Upper lobe of left lung (tissue), 6 donors: ENCODE results near the gene CDH13. TPM values are rescaled to one million over a fixed set of nuclear protein-coding genes. Genes with fewer than 3 reads are reported as not detected.

Source experiments
- ATAC-seq, 2 donors: fragments of 200-7000 bp; cut with Tn5 transposase; one replicate each; pipeline ENCODE4 v1.9.1; 2022; ENCODE audit warnings: mild to moderate bottlenecking in 2 of 2, moderate library complexity in 2 of 2; ENCODE audit not compliant: low FRiP score in 2 of 2
- DNase-seq, 2 donors: peaks; one replicate each; pipeline ENCODE4 v3.0.0-alpha.2; 2019 to 2020
- H3K27ac ChIP-seq, 4 donors: fragments of 200-600 bp; sonication (generic); one replicate each; pipeline ENCODE4 v1.5.1; 2016 to 2019
- H3K27me3 ChIP-seq, 4 donors: fragments of 200-600 bp; sonication (generic); one replicate each; pipeline ENCODE4 v1.5.1; 2017 to 2019
- H3K36me3 ChIP-seq, 4 donors: fragments of 200-600 bp; sonication (generic); one replicate each; pipeline ENCODE4 v1.5.1; 2016 to 2019
- H3K4me1 ChIP-seq, 4 donors: fragments of 200-600 bp; sonication (generic); one replicate each; pipeline ENCODE4 v1.5.1; 2018 to 2019
- H3K4me3 ChIP-seq, 4 donors: fragments of 200-600 bp; sonication (generic); one replicate each; pipeline ENCODE4 v1.5.1; 2017 to 2019; ENCODE audit warnings: mild to moderate bottlenecking in 2 of 4, moderate library complexity in 1 of 4
- H3K9me3 ChIP-seq, 4 donors: fragments of 200-600 bp; sonication (generic); one replicate each; pipeline ENCODE4 v1.5.1; 2018 to 2019
- EP300 ChIP-seq, 4 donors: sonication (generic); formaldehyde crosslinking; IDR thresholded peaks; one replicate each; pipeline ENCODE4 v1.5.1; 2017; ENCODE audit warnings: antibody characterized with exemption in 4 of 4, control low read depth in 2 of 4
- POLR2A ChIP-seq, 4 donors: fragments of 450-650 bp; IDR thresholded peaks; one replicate each; pipeline ENCODE4 v1.5.1; 2016 to 2017; ENCODE audit warnings: antibody characterized with exemption in 4 of 4, mild to moderate bottlenecking in 2 of 4
- POLR2AphosphoS5 ChIP-seq, 2 donors: sonication (generic); formaldehyde crosslinking; IDR thresholded peaks; one replicate each; pipeline ENCODE4 v1.5.1; 2017; ENCODE audit warnings: antibody characterized with exemption in 2 of 2
- WGBS, 2 donors: methylation state at CpG; one replicate each; pipeline ENCODE4 v1.1.5; 2017 to 2018; 5-methylcytosine and 5-hydroxymethylcytosine counted together
- small RNA-seq, 4 donors: library from RNA; depleted of rRNA; stranded (forward); fragments of <200 nt; gene quantifications; one replicate each; pipeline ENCODE3, GENCODE V24; 2016
- total RNA-seq, 6 donors: library from RNA; depleted of rRNA in 4 of 6; stranded (reverse); fragments of >200 nt in 4 of 6; gene quantifications; one replicate each; pipeline versions ENCODE4 v1.1.0 to v1.2.1, GENCODE V29; 2016 to 2021
- TF ChIP-seq, protein P1 (sequence below), 6 experiments: fragments of 450-650 bp in 4 of 6; fragments of 200-600 bp in 2 of 6; sonication (generic) in 2 of 6; IDR thresholded peaks; one replicate each; pipeline ENCODE4 v1.5.1; 2016 to 2019; ENCODE audit warnings: antibody characterized with exemption in 6 of 6
- donor health status: DM: no; HTN: no; CAD: no; lungs with moderate emphysema.
- donor health status: DM: no; HTN: yes; CAD: no; lungs with severe emphysema.

Gene CDH13
- total RNA-seq, 6 donors from 2014 or later = 11.3 to 39.8 (median 19.9) TPM

DNA sequence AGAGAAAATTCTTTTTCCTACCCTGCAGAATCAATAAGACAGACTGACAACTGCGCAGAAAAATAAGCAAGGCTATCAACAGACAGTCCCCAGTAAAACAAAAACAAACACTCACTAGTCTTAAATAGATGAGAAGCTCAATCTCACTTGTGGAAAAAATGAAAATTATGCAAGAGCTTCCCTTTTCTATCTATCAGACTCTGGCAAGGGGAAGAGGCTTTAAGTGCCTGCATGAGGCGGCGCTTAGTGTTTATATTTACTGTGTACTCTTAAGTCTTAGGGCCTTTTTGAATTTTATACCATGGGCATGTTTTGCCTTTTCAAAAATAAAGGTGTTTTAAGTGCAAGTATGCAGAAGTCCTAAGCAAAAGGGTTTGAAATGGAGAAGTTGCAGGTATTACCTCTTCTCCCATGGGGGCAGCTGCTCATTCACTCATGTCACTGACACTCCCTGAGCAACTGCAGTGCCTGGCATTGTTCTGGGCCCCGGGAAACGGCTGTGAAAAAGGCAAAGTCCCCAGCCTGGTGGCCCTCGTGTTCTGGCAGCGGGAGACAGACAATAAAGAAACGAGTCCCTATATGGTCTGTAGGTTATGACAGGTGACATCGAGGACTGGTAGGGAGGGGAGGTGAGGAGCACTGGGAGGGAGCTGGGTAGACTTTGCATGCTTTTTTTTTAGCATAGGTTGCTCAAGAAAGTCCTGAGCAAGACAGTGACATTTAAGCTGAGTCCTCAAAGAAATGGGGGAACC lies 1216.2 kb downstream of the CDH13 start:
- no peak overlapping the region for H3K27ac ChIP-seq
- TF ChIP-seq POLR2A (IDR thresholded peaks at IDR 0.05) = no peak
- TF ChIP-seq, protein P1, sequence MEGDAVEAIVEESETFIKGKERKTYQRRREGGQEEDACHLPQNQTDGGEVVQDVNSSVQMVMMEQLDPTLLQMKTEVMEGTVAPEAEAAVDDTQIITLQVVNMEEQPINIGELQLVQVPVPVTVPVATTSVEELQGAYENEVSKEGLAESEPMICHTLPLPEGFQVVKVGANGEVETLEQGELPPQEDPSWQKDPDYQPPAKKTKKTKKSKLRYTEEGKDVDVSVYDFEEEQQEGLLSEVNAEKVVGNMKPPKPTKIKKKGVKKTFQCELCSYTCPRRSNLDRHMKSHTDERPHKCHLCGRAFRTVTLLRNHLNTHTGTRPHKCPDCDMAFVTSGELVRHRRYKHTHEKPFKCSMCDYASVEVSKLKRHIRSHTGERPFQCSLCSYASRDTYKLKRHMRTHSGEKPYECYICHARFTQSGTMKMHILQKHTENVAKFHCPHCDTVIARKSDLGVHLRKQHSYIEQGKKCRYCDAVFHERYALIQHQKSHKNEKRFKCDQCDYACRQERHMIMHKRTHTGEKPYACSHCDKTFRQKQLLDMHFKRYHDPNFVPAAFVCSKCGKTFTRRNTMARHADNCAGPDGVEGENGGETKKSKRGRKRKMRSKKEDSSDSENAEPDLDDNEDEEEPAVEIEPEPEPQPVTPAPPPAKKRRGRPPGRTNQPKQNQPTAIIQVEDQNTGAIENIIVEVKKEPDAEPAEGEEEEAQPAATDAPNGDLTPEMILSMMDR (IDR thresholded peaks at IDR 0.05) = no peak
- TF ChIP-seq EP300 (IDR thresholded peaks at IDR 0.05) = no peak
- no peak for TF ChIP-seq POLR2AphosphoS5 (IDR thresholded peaks at IDR 0.05)
- WGBS, 2 donors = 47 to 52% methylated on average over 9 of the region's 9 CpGs
- no peaks in the 10 kb centered on the region for H3K36me3 ChIP-seq
- peak; percentile 44 to 60 for ATAC-seq
- peaks cover 0 to 16% (median 7%) of the 10 kb centered on the region in 4 donors for H3K4me1 ChIP-seq
- no peaks in the 10 kb centered on the region for H3K9me3 ChIP-seq
- no peak for DNase-seq
- H3K4me3 ChIP-seq = no peak overlapping the region
- H3K27me3 ChIP-seq = no peaks in the 10 kb centered on the region

DNA sequence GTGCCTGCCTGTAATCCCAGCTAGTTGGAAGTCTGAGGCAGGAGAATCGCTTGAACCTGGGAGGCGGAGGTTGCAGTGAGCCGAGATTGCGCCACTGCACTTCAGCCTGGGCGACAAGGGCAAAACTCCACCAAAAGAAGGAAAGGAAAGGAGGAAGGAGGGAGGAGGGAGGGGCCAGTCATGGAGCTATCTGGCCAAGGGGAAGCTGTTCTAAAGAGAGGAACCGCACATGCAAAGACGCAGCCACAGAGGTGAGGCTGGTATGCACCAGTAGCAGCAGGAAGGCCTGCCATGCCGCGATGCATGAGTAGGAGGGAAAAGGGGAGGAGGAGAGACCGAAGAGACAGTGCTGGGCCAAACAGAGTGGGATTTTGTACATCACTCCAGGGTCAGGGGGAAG lies 1216.9 kb downstream of the CDH13 start:
- ATAC-seq (peak; percentile 35 to 72), DNase-seq (peak in 1 of 2 donors; percentile 43)
- Histone ChIP-seq H3K27ac (no peak overlapping the region), H3K27me3 (no peaks in the 10 kb centered on the region), H3K4me1 (peaks cover 0 to 17% (median 7%) of the 10 kb centered on the region in 4 donors), H3K9me3 (no peaks in the 10 kb centered on the region), H3K4me3 (no peak overlapping the region), H3K36me3 (no peaks in the 10 kb centered on the region)
- TF ChIP-seq POLR2A (IDR thresholded peaks at IDR 0.05) = no peak
- no peak for TF ChIP-seq POLR2AphosphoS5 (IDR thresholded peaks at IDR 0.05)
- TF ChIP-seq, protein P1 (IDR thresholded peaks at IDR 0.05) = no peak
- no peak for TF ChIP-seq EP300 (IDR thresholded peaks at IDR 0.05)
- 53 to 63% methylated on average over 10 of the region's 10 CpGs for WGBS, 2 donors

DNA sequence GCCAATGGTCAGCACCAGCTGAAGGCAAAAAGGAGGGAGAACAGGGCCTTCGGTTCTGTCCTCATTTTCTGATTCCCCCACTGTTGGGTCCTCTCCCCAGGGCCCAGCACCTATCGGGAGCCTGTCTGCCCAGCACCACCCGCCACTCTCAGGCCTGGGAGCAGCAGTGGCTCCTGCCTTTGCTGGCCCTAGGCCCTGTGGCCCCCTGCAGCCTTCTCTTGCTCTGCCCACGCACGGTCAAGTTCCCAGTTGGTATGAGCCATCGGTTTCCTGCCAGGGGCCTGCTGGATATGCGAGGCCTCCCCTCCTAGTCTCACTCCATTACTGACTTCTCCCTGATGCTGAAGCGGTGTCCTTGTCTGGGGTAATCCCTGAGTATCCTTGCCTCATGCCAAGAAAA lies 1218.5 kb downstream of the CDH13 start:
- Histone ChIP-seq H3K4me3 (no peak overlapping the region), H3K27ac (no peak overlapping the region), H3K4me1 (peaks cover 0 to 17% (median 7%) of the 10 kb centered on the region in 4 donors), H3K9me3 (no peaks in the 10 kb centered on the region), H3K36me3 (no peaks in the 10 kb centered on the region), H3K27me3 (no peaks in the 10 kb centered on the region)
- no peak for TF ChIP-seq POLR2AphosphoS5 (IDR thresholded peaks at IDR 0.05)
- TF ChIP-seq, protein P1 (IDR thresholded peaks at IDR 0.05) = no peak
- ATAC-seq (peak in 1 of 2 donors; percentile 39), DNase-seq (no peak)
- 91 to 94% methylated on average over 7 to 8 of the region's 8 CpGs for WGBS, 2 donors

DNA sequence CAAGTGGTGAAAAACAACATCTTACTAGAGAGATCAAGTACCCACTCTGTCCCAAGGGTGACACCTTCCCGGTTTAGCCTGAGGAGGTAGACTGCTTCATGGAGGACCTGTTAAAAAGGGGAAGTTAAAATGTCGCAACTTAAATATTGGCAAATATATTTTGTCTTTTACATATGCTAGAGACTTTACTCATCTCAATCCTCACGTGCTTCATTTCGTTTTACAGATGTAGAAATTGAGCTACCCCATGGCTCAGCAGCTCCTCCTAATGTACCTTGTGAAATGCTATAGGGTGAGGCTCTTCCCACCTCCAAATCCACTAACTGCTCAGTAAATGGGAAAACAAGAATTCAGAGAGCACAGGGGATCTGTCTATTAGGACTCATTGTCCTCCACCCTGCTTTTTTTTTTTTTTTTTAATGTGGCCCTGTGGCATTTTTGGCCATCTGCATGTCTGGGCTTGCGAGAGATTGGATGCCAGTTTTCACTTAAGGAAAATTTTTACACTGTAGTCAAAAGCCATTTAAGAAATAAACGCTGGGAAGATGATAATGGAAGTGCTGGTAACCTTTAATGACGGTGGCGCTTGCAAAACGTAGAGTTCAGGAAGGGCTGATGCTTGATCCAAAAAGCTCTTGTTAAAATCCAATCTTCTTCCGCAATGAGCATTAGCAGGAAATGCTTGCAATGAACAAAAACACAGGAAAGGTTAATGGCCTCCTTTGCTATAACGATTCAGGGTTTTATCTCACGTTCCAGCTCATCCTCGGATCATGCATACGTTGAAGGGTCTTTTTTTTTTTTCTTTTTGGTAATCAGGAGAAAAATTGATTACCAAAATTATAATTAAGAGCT lies 1220.8 kb downstream of the CDH13 start:
- no peaks in the 10 kb centered on the region for H3K27me3 ChIP-seq
- no peak overlapping the region for H3K27ac ChIP-seq
- no peaks in the 10 kb centered on the region for H3K36me3 ChIP-seq
- TF ChIP-seq POLR2AphosphoS5 (IDR thresholded peaks at IDR 0.05) (no peak), EP300 (IDR thresholded peaks at IDR 0.05) (peak in 1 of 4 donors; percentile 5)
- ATAC-seq = no peak
- WGBS, 2 donors = 60 to 64% methylated on average over 14 of the region's 14 CpGs
- no peak for DNase-seq
- no peak overlapping the region for H3K4me3 ChIP-seq
- peaks cover 0 to 17% (median 7%) of the 10 kb centered on the region in 4 donors for H3K4me1 ChIP-seq
- no peaks in the 10 kb centered on the region for H3K9me3 ChIP-seq

DNA sequence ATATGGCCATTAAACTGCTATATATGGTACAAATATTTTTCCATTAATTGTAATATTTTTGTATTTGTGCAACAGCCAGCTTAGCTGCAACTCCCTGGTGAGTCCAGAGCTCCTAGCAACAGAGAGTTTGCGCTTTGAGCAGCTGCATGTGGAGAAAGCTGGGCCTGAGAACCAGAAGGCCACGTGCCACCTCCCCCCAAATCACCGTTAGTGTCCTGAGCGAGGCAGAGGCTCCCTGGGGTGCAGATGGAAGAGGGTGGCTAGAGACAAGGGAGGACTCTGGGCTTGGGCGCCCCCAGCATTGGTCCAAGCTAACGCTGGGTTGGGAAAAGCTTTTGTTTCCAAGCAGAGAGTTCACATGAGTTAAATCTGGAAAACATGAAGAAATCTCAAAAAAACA lies 1222.7 kb downstream of the CDH13 start:
- Histone ChIP-seq H3K27ac (no peak overlapping the region), H3K27me3 (no peaks in the 10 kb centered on the region), H3K36me3 (no peaks in the 10 kb centered on the region), H3K4me1 (peaks cover 0 to 13% (median 3%) of the 10 kb centered on the region in 4 donors), H3K9me3 (no peaks in the 10 kb centered on the region), H3K4me3 (no peak overlapping the region)
- ATAC-seq (no peak), DNase-seq (no peak)
- 79 to 82% methylated on average over 6 of the region's 6 CpGs for WGBS, 2 donors
- no peak for TF ChIP-seq EP300 (IDR thresholded peaks at IDR 0.05)

Small RNAs within 50 kb of the gene (small RNA-seq; reads per million reads assigned to genes)
- gene AC099506.2 (0 reads per million in 4 donors), gene MIR3182 (0 to 0.18 (median 0.05) reads per million in 4 donors), gene MIR8058 (0 reads per million in 4 donors)
